HCT116 (cell line): ENCODE results near the gene SARM1. TPM values are rescaled to one million over a fixed set of nuclear protein-coding genes. Genes with fewer than 3 reads are reported as not detected.

Source experiments
- ATAC-seq: fragments of 200-7000 bp; cut with Tn5 transposase; 2 replicates; pipeline ENCODE4 v1.9.1; 2020; ENCODE audit warnings: mild to moderate bottlenecking, moderate library complexity
- BruUV-seq: library from RNA; stranded (reverse); fragments of 400-500 nt; replicated peaks from 2 replicates; lab custom pipeline; 2021; lab: Mats Ljungman, UMichigan
- CTCF ChIA-PET: fragments of 300-600 bp; sonication (Branson Sonifier 250); formaldehyde crosslinking; loops from one replicate; lab custom pipeline; 2021; ENCODE audit warnings: antibody characterized with exemption; lab: Charles Lee
- POLR2A ChIA-PET: fragments of 300-600, 350-600 bp; sonication (Branson Sonifier 250); formaldehyde crosslinking; loops from one replicate; lab custom pipeline; 2021; ENCODE audit warnings: antibody characterized with exemption; lab: Charles Lee
- RAD21 ChIA-PET, 2 experiments: fragments of 300-600 bp; sonication (Branson Sonifier 250); formaldehyde crosslinking; loops; one replicate each; lab custom pipeline; 2023; ENCODE audit warnings: low total read pairs in 2 of 2; ENCODE audit not compliant: uncharacterized antibody in 2 of 2, unreplicated experiment in 2 of 2, low non-redundant PET in 1 of 2; lab: Charles Lee
- DNase-seq: peaks from one replicate; pipeline ENCODE4 v3.0.0-alpha.2; 2010; ENCODE audit warnings: low read depth, low spot score
- H2AFZ ChIP-seq: fragments of 200-600 bp; shearing (Covaris generic), sonication (generic); 2 replicates; pipeline ENCODE4 v1.6.1; 2017; ENCODE audit warnings: low read depth, mixed run types, mixed read lengths, antibody characterized with exemption, low read length; ENCODE audit not compliant: poor library complexity, severe bottlenecking
- H3K27ac ChIP-seq: 2 replicates; pipeline ENCODE4 v1.5.1; 2012; ENCODE audit warnings: low read depth, low read length
- H3K27me3 ChIP-seq: fragments of 200-600 bp; sonication (generic); 2 replicates; pipeline ENCODE4 v1.6.1; 2016; ENCODE audit warnings: mixed run types, low read length, mixed read lengths; ENCODE audit not compliant: insufficient read depth
- H3K36me3 ChIP-seq, 2 experiments: fragments of 200-500 bp in 1 of 2; fragments of 200-600 bp in 1 of 2; sonication (Bioruptor generic) in 1 of 2; sonication (generic) in 1 of 2; 2 replicates each; pipeline versions ENCODE4 v1.5.1 to v1.6.1; 2014 to 2016; ENCODE audit warnings: low read length in 2 of 2, inconsistent platforms in 1 of 2, mixed read lengths in 1 of 2, mixed run types in 1 of 2; ENCODE audit not compliant: insufficient read depth in 2 of 2, control insufficient read depth in 1 of 2
- H3K4me1 ChIP-seq, 2 experiments: fragments of 200-600 bp in 1 of 2; sonication (generic) in 1 of 2; 2 replicates each; pipeline versions ENCODE4 v1.5.1 to v1.6.1; 2012 to 2017; ENCODE audit warnings: low read length in 2 of 2, inconsistent platforms in 1 of 2, mild to moderate bottlenecking in 1 of 2, mixed read lengths in 1 of 2, mixed run types in 1 of 2, moderate library complexity in 1 of 2; ENCODE audit not compliant: insufficient read depth in 2 of 2, control insufficient read depth in 1 of 2
- H3K4me2 ChIP-seq: fragments of 200-600 bp; sonication (generic); 2 replicates; pipeline ENCODE4 v1.6.1; 2017; ENCODE audit warnings: mixed run types, low read length, mixed read lengths
- H3K4me3 ChIP-seq, 2 experiments: fragments of 200-600 bp in 1 of 2; sonication (generic) in 1 of 2; replicated peaks in 1 of 2; 2 replicates each; pipeline ENCODE4 v1.5.1; 2011 to 2016; ENCODE audit warnings: low read length in 2 of 2, control low read depth in 1 of 2, low read depth in 1 of 2, mild to moderate bottlenecking in 1 of 2, mixed read lengths in 1 of 2, mixed run types in 1 of 2
- H3K79me2 ChIP-seq: fragments of 200-600 bp; sonication (generic); 2 replicates; pipeline ENCODE4 v1.6.1; 2017; ENCODE audit warnings: mild to moderate bottlenecking, mixed run types, low read length, moderate library complexity, mixed read lengths; ENCODE audit not compliant: insufficient read depth
- H3K9ac ChIP-seq: fragments of 200-600 bp; sonication (generic); 2 replicates; pipeline ENCODE4 v1.6.1; 2016; ENCODE audit warnings: low read length, mixed read lengths
- H3K9me2 ChIP-seq: fragments of 200-600 bp; sonication (generic), shearing (Covaris generic); 2 replicates; pipeline ENCODE4 v1.6.1; 2017; ENCODE audit warnings: mixed run types, mild to moderate bottlenecking, moderate library complexity; ENCODE audit not compliant: insufficient read depth
- H3K9me3 ChIP-seq, 2 experiments: fragments of 200-500 bp in 1 of 2; fragments of 200-600 bp in 1 of 2; sonication (Bioruptor generic) in 1 of 2; sonication (generic) in 1 of 2; 2 replicates each; pipeline ENCODE4 v1.6.1; 2014 to 2017; ENCODE audit warnings: low read length in 2 of 2, mixed read lengths in 2 of 2, inconsistent platforms in 1 of 2, low read depth in 1 of 2, mild to moderate bottlenecking in 1 of 2, mixed run types in 1 of 2, moderate library complexity in 1 of 2; ENCODE audit not compliant: control insufficient read depth in 1 of 2, insufficient read depth in 1 of 2
- H4K20me1 ChIP-seq: fragments of 200-600 bp; sonication (generic), shearing (Covaris generic); 2 replicates; pipeline ENCODE4 v1.6.1; 2017; ENCODE audit warnings: mixed run types, mild to moderate bottlenecking, moderate library complexity; ENCODE audit not compliant: insufficient read depth
- ATF3 ChIP-seq: IDR thresholded peaks from 2 replicates; pipeline ENCODE4 v1.6.1; 2012
- CBX3 ChIP-seq: IDR thresholded peaks from 2 replicates; pipeline ENCODE4 v1.6.1; 2012; ENCODE audit warnings: low read depth
- CEBPB ChIP-seq: IDR thresholded peaks from 2 replicates; pipeline ENCODE4 v1.6.1; 2012; ENCODE audit warnings: low read depth
- ELF1 ChIP-seq: IDR thresholded peaks from 2 replicates; pipeline ENCODE4 v1.6.1; 2012; ENCODE audit warnings: low read depth, borderline replicate concordance
- EZH2phosphoT487 ChIP-seq: fragments of 200-600 bp; IDR thresholded peaks from 2 replicates; pipeline ENCODE4 v1.6.1; 2018; ENCODE audit warnings: antibody characterized with exemption, borderline replicate concordance
- FOSL1 ChIP-seq: IDR thresholded peaks from 2 replicates; pipeline ENCODE4 v1.6.1; 2012; ENCODE audit warnings: low read depth
- MAX ChIP-seq: IDR thresholded peaks from 2 replicates; pipeline ENCODE4 v1.6.1; 2012
- POLR2AphosphoS5 ChIP-seq: IDR thresholded peaks from 2 replicates; pipeline ENCODE4 v1.6.1; 2011; ENCODE audit warnings: mild to moderate bottlenecking, low read depth, low read length, moderate library complexity
- RAD21 ChIP-seq: IDR thresholded peaks from 2 replicates; pipeline ENCODE4 v1.6.1; 2012; ENCODE audit warnings: low read depth, mild to moderate bottlenecking
- REST ChIP-seq: IDR thresholded peaks from 2 replicates; pipeline ENCODE4 v1.6.1; 2012; ENCODE audit warnings: low read depth
- SIN3A ChIP-seq: IDR thresholded peaks from 2 replicates; pipeline ENCODE4 v1.6.1; 2012; ENCODE audit warnings: low read depth
- SP1 ChIP-seq: IDR thresholded peaks from 2 replicates; pipeline ENCODE4 v1.6.1; 2012; ENCODE audit warnings: low read depth
- TCF7L2 ChIP-seq: IDR thresholded peaks from 2 replicates; pipeline ENCODE4 v1.7.0; 2011; ENCODE audit warnings: borderline replicate concordance, inconsistent platforms; ENCODE audit not compliant: insufficient read depth, insufficient read length; ENCODE audit errors: extremely low read depth
- YY1 ChIP-seq: IDR thresholded peaks from 2 replicates; pipeline ENCODE4 v1.6.1; 2011; ENCODE audit warnings: low read length, low read depth, moderate library complexity, mild to moderate bottlenecking; ENCODE audit not compliant: insufficient replicate concordance; ENCODE audit errors: extremely low read depth
- ZFX ChIP-seq: fragments of 450-650 bp; IDR thresholded peaks from 2 replicates; pipeline ENCODE4 v1.6.1; 2017
- ZNF274 ChIP-seq: fragments of 200-500 bp; sonication (Bioruptor generic); IDR thresholded peaks from 2 replicates; pipeline ENCODE4 v1.6.1; 2014; ENCODE audit warnings: mild to moderate bottlenecking, low read depth, low read length, inconsistent platforms
- intact Hi-C: fragments of 100-400 bp; cut with micrococcal nuclease; formaldehyde crosslinking; loops from 2 replicates; pipeline ENCODE4 v1.10.0; 2022
- total RNA-seq: library from RNA; stranded (reverse); gene quantifications from one replicate; pipeline ENCODE4 v1.2.1, GENCODE V29; 2021; ENCODE audit not compliant: unreplicated experiment

SARM1 gene
- total RNA-seq, 1 experiment from 2014 or later, result 1.3 TPM

GRCh38 chr17:28397687-28398279 lies 26.3 kb downstream of the SARM1 start:
- TF ChIP-seq SIN3A, result no peak
- TF ChIP-seq CBX3, result no peak
- TF ChIP-seq POLR2AphosphoS5, result no peak
- no peak for TF ChIP-seq FOSL1
- TF ChIP-seq ZFX, result no peak
- no peak for TF ChIP-seq ELF1
- no peak for TF ChIP-seq CEBPB
- TF ChIP-seq SP1, result no peak
- TF ChIP-seq, all 23 proteins: peak for 0
- no peak for DNase-seq
- intact Hi-C loops, result no loop called here
- no peak for ATAC-seq
- no peak overlapping the region for H3K4me3 ChIP-seq
- H3K9me3 ChIP-seq, result no peaks in the 10 kb centered on the region
- ChIA-PET CTCF (no interaction called here), POLR2A (no interaction called here), RAD21 (no interaction called here)
- H3K27ac ChIP-seq, result no peak overlapping the region
- no peaks in the 10 kb centered on the region for H3K9me2 ChIP-seq
- BruUV-seq, result no TSS peak
- H3K79me2 ChIP-seq, result no peaks in the 10 kb centered on the region
- no peaks in the 10 kb centered on the region for H3K27me3 ChIP-seq
- H4K20me1 ChIP-seq, result no peaks in the 10 kb centered on the region
- no peak overlapping the region for H3K4me2 ChIP-seq
- peaks cover 14 to 16% of the 10 kb centered on the region in 2 experiments; a peak in 3 of 4 replicates for H3K36me3 ChIP-seq
- H3K9ac ChIP-seq, result no peak overlapping the region
- H3K4me1 ChIP-seq, result no peaks in the 10 kb centered on the region
- no peak overlapping the region for H2AFZ ChIP-seq

- DNase-seq, result no peak
- CTCF ChIA-PET, result no interaction called here
- ATAC-seq, result no peak
- Histone ChIP-seq H3K4me2 (no peak overlapping the region), H2AFZ (no peak overlapping the region), H3K36me3 (peaks cover 14 to 21% of the 10 kb centered on the region in 2 experiments; a peak in 3 of 4 replicates), H3K27ac (no peak overlapping the region), H3K9ac (no peak overlapping the region), H3K27me3 (no peaks in the 10 kb centered on the region), H3K4me3 (no peak overlapping the region), H3K79me2 (no peaks in the 10 kb centered on the region), H3K4me1 (no peaks in the 10 kb centered on the region), H3K9me3 (no peaks in the 10 kb centered on the region), H4K20me1 (no peaks in the 10 kb centered on the region), H3K9me2 (no peaks in the 10 kb centered on the region)
- intact Hi-C loops, result no loop called here
- BruUV-seq, result no TSS peak
- POLR2A ChIA-PET, result no interaction called here
- RAD21 ChIA-PET, result no interaction called here
- no peak for TF ChIP-seq ATF3
- TF ChIP-seq POLR2AphosphoS5, result no peak
- no peak for TF ChIP-seq MAX
- TF ChIP-seq REST, result no peak
- TF ChIP-seq RAD21, result no peak
- no peak for TF ChIP-seq SP1
- no peak for TF ChIP-seq CEBPB
- no peak for TF ChIP-seq YY1
- no peak for TF ChIP-seq TCF7L2
- no peak for TF ChIP-seq EZH2phosphoT487
- TF ChIP-seq ZNF274, result no peak
- TF ChIP-seq ELF1, result no peak
These were observed 26.9 kb downstream of the SARM1 start for GRCh38 chr17:28398280-28398981.
